GM12878 (cell line): ENCODE data around the gene APOE. TPM values are rescaled to one million over a fixed set of nuclear protein-coding genes. Genes with fewer than 3 reads are reported as not detected.
"Not testable (repeated sequence)": the region's sequence is repeated elsewhere in the genome, so short reads cannot be mapped to it uniquely, and the experiment has no call there.

Experiments used
- ATAC-seq: fragments of 200-7000 bp; cut with Tn5 transposase; 3 replicates; pipeline ENCODE4 v1.9.1; 2020; ENCODE audit warnings: mild to moderate bottlenecking, moderate library complexity
- BruUV-seq: library from RNA; stranded (reverse); fragments of 400-500 nt; replicated peaks from 2 replicates; lab custom pipeline; 2021; lab: Mats Ljungman, UMichigan
- CTCF ChIA-PET: fragments of 300-600 bp; sonication (Branson Sonifier 250); formaldehyde crosslinking; extraction: SDS; loops from one replicate; lab custom pipeline; 2021; ENCODE audit warnings: inconsistent platforms; lab: Yijun Ruan, JAX
- POLR2A ChIA-PET: fragments of 350-600 bp; formaldehyde crosslinking; extraction: SDS; loops from one replicate; lab custom pipeline; 2021; ENCODE audit warnings: inconsistent platforms; lab: Charles Lee
- RAD21 ChIA-PET: fragments of 300-600 bp; sonication (Branson Sonifier 250); formaldehyde crosslinking; loops from one replicate; lab custom pipeline; 2023; ENCODE audit warnings: antibody characterized with exemption; ENCODE audit not compliant: unreplicated experiment; lab: Charles Lee
- SMC1A ChIA-PET: fragments of 300-600 bp; sonication (Branson Sonifier 250); formaldehyde crosslinking; loops from one replicate; lab custom pipeline; 2023; ENCODE audit not compliant: unreplicated experiment, uncharacterized antibody; lab: Charles Lee
- DNase-seq: peaks from one replicate; pipeline ENCODE4 v3.0.0-alpha.2; 2011; ENCODE audit warnings: low read depth, low spot score
- FAIRE-seq: peaks from 3 replicates; lab custom pipeline; 2011; peaks lifted over from hg19 to GRCh38; lab: Jason Lieb, UNC
- H2AFZ ChIP-seq: 2 replicates; pipeline ENCODE4 v1.6.0; 2011; ENCODE audit warnings: low read depth, low read length, control low read depth; ENCODE audit not compliant: control insufficient read depth
- H3K27ac ChIP-seq: 2 replicates; pipeline ENCODE4 v1.5.1; 2011; ENCODE audit warnings: control low read depth; ENCODE audit not compliant: control insufficient read depth, insufficient read depth
- H3K27me3 ChIP-seq, 2 experiments: replicated peaks in 1 of 2; 2 replicates each; pipeline versions ENCODE4 v1.6.0 to v1.6.1; 2011; ENCODE audit warnings: low read length in 1 of 2; ENCODE audit not compliant: control insufficient read depth in 2 of 2, insufficient read depth in 2 of 2
- H3K36me3 ChIP-seq, 2 experiments: 2 replicates each; pipeline ENCODE4 v1.5.1; 2011; ENCODE audit warnings: low read length in 1 of 2; ENCODE audit not compliant: control insufficient read depth in 2 of 2, insufficient read depth in 2 of 2
- H3K4me1 ChIP-seq: 2 replicates; pipeline ENCODE4 v1.6.1; 2011; ENCODE audit warnings: mild to moderate bottlenecking, low read length, moderate library complexity, mixed read lengths; ENCODE audit not compliant: control insufficient read depth, insufficient read depth
- H3K4me2 ChIP-seq: 2 replicates; pipeline ENCODE4 v1.6.0; 2011; ENCODE audit warnings: control low read depth; ENCODE audit not compliant: control insufficient read depth, insufficient read depth
- H3K4me3 ChIP-seq: fragments of 200-600 bp; sonication (generic); 2 replicates; pipeline ENCODE4 v1.5.1; 2016
- H3K79me2 ChIP-seq: 2 replicates; pipeline ENCODE4 v1.6.0; 2011; ENCODE audit warnings: low read length; ENCODE audit not compliant: control insufficient read depth, insufficient read depth
- H3K9ac ChIP-seq: 2 replicates; pipeline ENCODE4 v1.8.0; 2011; ENCODE audit warnings: low read length, control low read depth, mixed read lengths; ENCODE audit not compliant: control insufficient read depth, insufficient read depth
- H3K9me3 ChIP-seq: replicated peaks from 3 replicates; pipeline ENCODE4 v1.5.1; 2011; ENCODE audit warnings: mild to moderate bottlenecking, low read length; ENCODE audit not compliant: control insufficient read depth, insufficient read depth
- H4K20me1 ChIP-seq: 2 replicates; pipeline ENCODE4 v1.6.0; 2011; ENCODE audit not compliant: control insufficient read depth, insufficient read depth
- MLLT1 ChIP-seq: fragments of 450-650 bp; IDR thresholded peaks from 2 replicates; pipeline ENCODE4 v1.6.1; 2016; ENCODE audit warnings: mild to moderate bottlenecking
- NR2F1 ChIP-seq: fragments of 450-650 bp; conservative IDR thresholded peaks from 2 replicates; pipeline ENCODE4 v1.6.1; 2017; ENCODE audit warnings: mild to moderate bottlenecking
- WGBS: methylation state at CpG from one replicate; pipeline ENCODE4 v1.1.6; 2016; ENCODE audit warnings: low lambda C conversion rate; ENCODE audit not compliant: insufficient replicate concordance, insufficient coverage; ENCODE audit errors: missing lambda C conversion rate; 5-methylcytosine and 5-hydroxymethylcytosine counted together
- in situ Hi-C: fragments of 300-500 bp; cut with MboI; formaldehyde crosslinking; loops from 9 replicates; pipeline ENCODE4 v1.14.3; 2018; ENCODE audit warnings: mixed read lengths
- intact Hi-C: fragments of 100-400 bp; cut with micrococcal nuclease; formaldehyde crosslinking; loops from one replicate; pipeline ENCODE4 v1.14.2; 2022; ENCODE audit not compliant: unreplicated experiment
- polyA plus RNA-seq, 11 experiments: library from polyadenylated mRNA; depleted of rRNA in 4 of 11; unstranded in 6 of 11; stranded (reverse) in 5 of 11; fragments of >200 nt; fragmentation: Nextera tagmentation in 4 of 11; fragmentation: Illumina TruSeq in 1 of 11; extraction: Ambion mirVana in 4 of 11; extraction: Trizol in 1 of 11; gene quantifications; 1 replicate in 1 of 11; 2 replicates in 10 of 11; pipeline versions ENCODE4 v1.2.1 to v1.2.3, GENCODE V29; 2011 to 2016; ENCODE audit warnings: inconsistent platforms in 2 of 11, missing spikeins in 2 of 11, low read depth in 1 of 11
- total RNA-seq, 4 experiments: library from RNA; depleted of rRNA in 3 of 4; stranded (reverse); fragments of >200 nt in 3 of 4; fragmentation: Illumina TruSeq in 1 of 4; extraction: Trizol in 1 of 4; gene quantifications; 2 replicates each; pipeline versions ENCODE4 v1.2.1 to v1.2.3, GENCODE V29; 2013 to 2021

The APOE gene
- total and polyA plus RNA-seq, 10 of the 15 experiments (the other 5 are each of a cell fraction or from before 2014, with no cell fraction given) = 0.22 to 3.7 (median 0.44) TPM; not detected in 4

GRCh38 chr19:44913512-44914432, 8.2 kb downstream of the APOE start:
- H3K9me3 ChIP-seq, intact Hi-C loops, H3K79me2 ChIP-seq, ATAC-seq, H3K36me3 ChIP-seq, H3K4me1 ChIP-seq, H3K27ac ChIP-seq, in situ Hi-C loops, H3K27me3 ChIP-seq, FAIRE-seq, H3K4me3 ChIP-seq, H2AFZ ChIP-seq, H4K20me1 ChIP-seq, BruUV-seq, POLR2A ChIA-PET, DNase-seq, H3K4me2 ChIP-seq, H3K9ac ChIP-seq, SMC1A ChIA-PET: not testable (repeated sequence)
- TF ChIP-seq NR2F1 (0 out of 2 replicates have a peak, but pooled peaks have one; percentile 5), MLLT1 (0 out of 2 replicates have a peak, but pooled peaks have one; percentile 39)
- WGBS = 55% methylated on average over 23 of the region's 23 CpGs
- ChIA-PET RAD21 (interaction anchor here (1.0 kb wide), 1 partner anchor 143 kb away, joined by 3 read pairs; no protein-coding TSS in a partner anchor), CTCF (interaction anchor here (1.4 kb wide), 1 partner anchor 11 kb away, joined by 3 read pairs; no protein-coding TSS in a partner anchor)
